Stimulated activated CD8-positive, alpha-beta memory T cell treated with anti-CD3 and anti-CD28 coated beads, Interleukin-12 subunit alpha, Interleukin-12 subunit beta, amount 100 ng/mL, for 4 hours (primary cell): ENCODE data around the gene PI4KA.
"Not testable (repeated sequence)": the region's sequence is repeated elsewhere in the genome, so short reads cannot be mapped to it uniquely, and the experiment has no call there.

ENCODE experiments used
- DNase-seq: peaks from one replicate; pipeline ENCODE4 v3.0.0-alpha.2; 2020; ENCODE audit warnings: low read depth

PI4KA gene

DNA sequence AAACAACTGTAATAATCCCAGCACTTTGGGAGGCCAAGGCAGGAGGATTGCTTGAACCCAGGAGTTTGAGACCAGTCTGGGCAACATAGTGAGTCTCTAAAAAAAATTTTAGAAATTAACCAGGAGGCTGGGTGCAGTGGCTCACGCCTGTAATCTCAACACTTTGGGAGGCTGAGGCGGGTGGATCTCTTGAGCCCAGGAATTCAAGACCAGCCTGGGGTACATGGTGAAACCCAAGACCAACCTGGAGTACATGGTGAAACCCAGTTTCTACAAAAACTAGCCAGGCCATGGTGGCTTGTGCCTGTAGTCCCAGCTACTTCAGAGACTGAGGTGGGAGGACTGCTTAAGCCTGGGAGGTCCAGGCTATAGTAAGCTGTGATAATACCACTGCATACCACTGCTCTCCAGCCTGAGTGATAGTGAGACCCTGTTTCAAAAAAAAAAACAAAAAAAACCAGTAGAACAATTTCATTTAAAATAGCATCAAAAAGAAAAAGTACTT, 11.2 kb downstream of the PI4KA start:
- DNase-seq: no peak

DNA sequence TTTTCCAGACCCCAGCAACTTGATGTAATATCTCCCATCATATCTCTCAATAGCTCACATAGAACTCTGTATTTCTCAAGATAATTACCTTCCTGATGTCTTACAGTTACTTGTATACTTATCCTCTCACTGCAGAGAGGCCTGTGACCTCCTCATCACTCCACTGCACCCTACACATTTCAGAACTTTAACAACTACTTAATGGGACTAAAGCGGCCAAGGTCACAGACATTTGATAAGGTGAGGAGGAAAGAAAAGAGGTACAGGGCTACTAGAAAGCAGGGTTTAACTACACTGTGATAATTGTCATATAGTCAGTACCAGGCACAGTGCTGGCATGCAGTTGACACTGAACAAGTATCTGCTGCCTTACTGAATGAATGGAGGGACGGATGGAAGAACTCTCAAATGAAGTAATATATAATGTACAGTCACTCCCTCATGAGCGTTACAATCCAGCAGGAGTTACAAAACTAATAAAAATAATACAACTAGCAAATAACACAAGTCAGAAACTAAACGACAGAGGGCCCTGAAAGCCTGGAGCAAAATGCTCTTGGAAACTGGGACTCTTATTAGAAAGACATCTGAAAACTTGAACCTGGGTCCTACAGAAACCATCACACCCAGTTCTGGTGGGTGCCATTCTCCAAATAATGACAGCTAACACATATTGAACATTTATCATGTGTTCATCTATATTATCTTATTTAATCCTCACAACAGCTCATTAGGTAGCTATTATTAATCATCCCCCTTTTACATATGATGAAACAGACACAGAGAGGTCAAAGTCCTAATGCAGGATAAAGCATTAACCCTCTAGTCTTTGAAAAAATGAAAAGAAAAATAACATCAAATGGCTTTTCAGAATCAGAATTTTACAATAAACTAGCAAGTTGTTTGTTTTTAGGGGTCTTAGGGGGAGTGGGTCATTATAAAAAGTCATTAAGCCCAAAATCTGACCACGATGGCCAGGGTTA, 14.3 kb downstream of the PI4KA start:
- DNase-seq: no peak

DNA sequence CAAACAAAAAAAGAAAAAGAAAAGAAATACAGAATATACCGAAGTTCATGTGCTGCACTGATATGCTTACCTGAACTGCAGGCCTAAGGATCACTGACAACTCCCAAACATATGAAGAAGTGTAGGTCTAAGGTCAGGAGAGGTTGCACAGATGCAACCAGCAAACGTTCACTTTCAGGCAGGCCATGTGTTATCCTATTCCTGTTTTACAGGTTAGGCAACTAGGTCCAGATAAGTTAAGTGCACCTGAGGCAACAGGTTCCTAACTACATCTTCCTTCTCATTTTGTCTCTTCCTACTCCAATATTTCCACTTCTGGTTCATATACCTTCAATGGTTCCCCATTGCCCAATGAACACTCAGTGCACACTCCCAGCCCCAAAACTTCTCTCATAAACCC, 15.1 kb downstream of the PI4KA start:
- DNase-seq: no peak

GRCh38 chr22:20840646-20841371, 17.8 kb downstream of the PI4KA start:
- no peak for DNase-seq

DNA sequence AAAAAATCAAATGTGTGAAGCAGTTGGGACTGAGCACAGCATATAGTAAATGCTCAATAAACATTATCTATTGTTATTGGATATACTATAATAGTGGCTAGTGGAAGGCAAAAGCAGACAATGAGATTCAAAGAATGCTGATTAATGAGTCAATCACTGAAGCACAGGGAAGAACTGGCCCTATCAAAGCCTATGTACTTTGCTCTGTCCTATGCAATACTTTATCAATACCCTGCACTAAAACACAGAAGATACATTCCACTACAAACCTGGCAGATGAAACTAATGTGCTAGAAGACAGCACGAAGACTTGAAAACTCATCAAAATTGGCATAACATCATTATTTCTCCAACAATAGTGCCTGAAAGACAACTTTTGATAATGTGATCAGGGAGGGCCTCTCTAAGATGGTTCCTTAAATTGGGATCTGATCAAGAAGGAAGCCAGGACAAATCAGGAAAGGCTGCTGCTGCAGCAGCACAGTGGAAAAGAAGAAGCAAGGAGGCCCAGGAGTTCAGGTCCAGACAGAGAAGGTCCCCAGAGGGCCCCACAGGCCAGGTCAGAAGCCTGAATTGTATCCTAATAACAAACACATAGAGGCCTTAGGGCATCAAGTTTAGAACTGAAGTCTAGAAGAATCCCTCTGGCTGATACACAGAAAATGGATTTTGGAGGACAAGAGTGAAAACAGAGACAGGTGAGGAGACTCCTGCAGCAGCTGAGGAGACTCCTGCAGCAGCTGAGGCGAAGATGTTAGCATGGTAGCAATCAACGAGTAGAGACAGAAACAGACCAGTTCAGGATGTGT, 18.6 kb downstream of the PI4KA start:
- DNase-seq: no peak

GRCh38 chr22:20839354-20839753, 19.3 kb downstream of the PI4KA start:
- DNase-seq: not testable (repeated sequence)

- no peak for DNase-seq
These were observed 21.4 kb downstream of the PI4KA start for GRCh38 chr22:20836987-20837823.

DNA sequence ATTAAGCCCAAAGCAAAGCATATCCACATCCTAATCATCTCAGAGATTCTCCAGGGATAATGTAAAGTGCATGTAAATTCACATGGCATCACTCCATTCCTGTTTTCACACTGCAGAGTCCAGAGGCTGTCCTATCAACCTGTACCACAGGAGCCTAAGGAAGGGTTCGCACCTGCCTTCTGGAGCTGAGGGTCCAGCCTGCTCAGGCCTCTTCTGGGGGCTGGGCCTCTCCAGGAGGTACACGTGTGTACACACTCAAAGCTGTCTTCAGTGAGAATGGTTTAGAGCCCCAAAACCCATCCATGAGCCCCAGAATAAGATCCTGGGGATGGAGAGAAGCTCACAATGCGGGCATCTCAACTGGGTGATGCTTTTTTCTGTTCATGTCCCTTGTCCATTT, 23.9 kb downstream of the PI4KA start:
- no peak for DNase-seq

GRCh38 chr22:20834206-20834605, 24.4 kb downstream of the PI4KA start:
- no peak for DNase-seq

DNA sequence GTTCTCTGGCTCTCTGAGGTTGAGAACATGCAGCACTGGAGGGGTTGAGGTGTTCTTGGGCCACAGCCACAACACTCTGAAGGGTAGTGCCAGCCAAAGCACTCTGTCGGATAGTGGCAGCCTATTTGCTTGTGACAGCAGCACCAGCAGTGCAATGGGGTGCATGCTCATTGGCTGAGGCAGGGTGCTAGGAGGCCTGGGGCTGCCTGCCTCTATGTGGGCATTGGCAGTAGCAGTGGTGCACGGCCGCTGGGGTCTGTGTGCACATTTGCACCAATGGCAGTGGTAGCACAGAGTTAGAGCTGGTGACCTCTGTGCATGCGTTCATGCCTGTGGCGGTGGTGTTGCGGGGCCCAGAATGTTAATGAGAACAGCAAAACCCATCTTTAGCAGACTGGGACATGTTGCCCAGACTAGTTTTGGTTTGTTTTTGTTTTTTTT, 25.4 kb downstream of the PI4KA start:
- DNase-seq: no peak

DNA sequence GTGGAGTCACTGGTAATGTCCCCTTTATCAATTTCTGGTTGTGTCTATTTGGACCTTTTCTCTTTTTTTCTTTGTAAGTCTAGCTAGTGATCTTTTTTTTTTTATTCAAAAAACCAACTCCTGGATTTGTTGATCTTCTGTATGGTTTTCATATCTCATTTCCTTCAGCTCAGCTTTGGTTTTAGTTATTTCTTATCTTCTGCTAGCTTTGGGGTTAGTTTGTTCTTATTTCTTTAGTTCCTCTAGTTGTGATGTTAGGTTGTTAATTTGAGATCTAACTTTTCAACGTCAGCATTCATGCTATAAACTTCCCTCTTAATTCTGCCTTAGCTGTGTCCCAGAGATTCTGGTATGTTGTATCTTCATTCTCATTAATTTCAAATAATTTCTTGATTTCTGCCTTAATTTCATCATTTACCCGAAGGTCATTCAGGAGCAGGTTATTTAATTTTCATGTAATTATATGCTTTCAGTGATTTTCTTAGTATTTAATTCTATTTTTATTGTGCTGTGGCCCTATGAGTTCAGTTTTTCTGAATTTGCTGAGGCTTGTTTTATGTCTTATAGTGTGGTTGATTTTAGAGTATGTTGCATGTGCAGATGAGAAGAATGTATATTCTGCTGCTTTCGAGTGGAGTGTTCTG, 29.0 kb downstream of the PI4KA start:
- DNase-seq: no peak

- DNase-seq: not testable (repeated sequence)
These were observed 32.0 kb downstream of the PI4KA start for GRCh38 chr22:20826373-20827152.

DNA sequence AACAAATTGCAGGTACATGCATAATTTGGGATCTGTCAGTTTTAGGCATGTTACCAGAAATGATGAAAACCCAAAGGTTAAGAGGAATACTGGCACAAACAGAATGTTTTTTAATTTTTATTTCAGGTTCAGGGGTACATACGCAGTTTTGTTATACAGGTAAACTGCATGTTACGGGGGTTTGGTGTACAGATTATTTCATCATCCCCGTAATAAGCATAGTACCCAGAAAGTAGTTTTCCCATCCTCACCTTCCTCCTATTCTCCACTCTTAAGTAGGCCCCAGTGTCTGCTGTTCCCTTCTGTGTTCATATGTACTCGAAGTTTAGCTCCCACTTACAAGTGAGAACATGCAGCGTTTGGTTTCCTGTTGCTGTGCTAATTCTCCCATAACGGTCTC, 33.0 kb downstream of the PI4KA start:
- no peak for DNase-seq

GRCh38 chr22:20825216-20825615, 33.4 kb downstream of the PI4KA start:
- not testable (repeated sequence) for DNase-seq

- DNase-seq: no peak
These were observed 35.3 kb downstream of the PI4KA start for GRCh38 chr22:20823264-20823663.

GRCh38 chr22:20822240-20822639, 36.4 kb downstream of the PI4KA start:
- no peak for DNase-seq

- not testable (repeated sequence) for DNase-seq
These were observed 36.8 kb downstream of the PI4KA start for GRCh38 chr22:20821717-20822239.

GRCh38 chr22:20819471-20819870, 39.1 kb downstream of the PI4KA start:
- no peak for DNase-seq

DNA sequence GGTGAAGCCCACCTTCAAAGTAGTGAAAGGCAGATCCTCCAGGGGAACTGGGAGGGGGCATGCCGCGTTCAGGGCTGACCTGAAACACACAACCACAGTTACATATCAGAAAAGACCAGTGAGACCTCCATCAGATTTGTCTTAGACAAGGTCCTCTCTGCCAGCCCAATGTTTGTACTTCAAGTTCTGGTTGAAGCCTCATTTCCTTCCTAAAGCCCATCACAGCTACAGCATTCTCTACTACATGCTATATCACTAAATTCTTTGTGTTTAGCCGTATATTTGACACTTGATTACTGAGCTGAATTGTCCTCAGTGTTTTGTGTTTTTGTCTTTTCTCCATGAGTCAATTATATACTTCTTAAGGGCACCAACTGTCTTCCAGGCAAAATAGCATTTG, 40.1 kb downstream of the PI4KA start:
- no peak for DNase-seq

DNA sequence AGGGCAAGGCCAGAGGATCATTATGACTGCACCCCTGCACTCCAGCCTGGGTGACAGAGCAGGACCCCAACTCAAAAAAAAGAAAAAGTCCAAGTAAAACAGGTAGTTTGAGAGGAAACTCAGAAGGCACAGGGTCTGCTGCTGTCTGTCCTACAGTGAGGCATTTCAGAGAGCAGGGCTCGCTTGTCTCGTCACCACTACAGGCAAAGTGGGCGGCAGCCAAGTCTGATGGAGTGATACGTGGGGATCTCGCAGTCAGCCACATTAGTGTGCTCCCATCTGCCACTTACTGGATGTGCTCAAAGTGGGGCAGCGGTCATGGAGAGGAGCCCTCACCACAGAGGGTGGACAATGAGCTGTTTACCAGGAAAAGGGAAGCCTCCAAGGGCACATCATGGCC, 42.1 kb downstream of the PI4KA start:
- DNase-seq: no peak
